Measurements from ENCODE around the gene ERGIC2.

ERGIC2 gene

DNA sequence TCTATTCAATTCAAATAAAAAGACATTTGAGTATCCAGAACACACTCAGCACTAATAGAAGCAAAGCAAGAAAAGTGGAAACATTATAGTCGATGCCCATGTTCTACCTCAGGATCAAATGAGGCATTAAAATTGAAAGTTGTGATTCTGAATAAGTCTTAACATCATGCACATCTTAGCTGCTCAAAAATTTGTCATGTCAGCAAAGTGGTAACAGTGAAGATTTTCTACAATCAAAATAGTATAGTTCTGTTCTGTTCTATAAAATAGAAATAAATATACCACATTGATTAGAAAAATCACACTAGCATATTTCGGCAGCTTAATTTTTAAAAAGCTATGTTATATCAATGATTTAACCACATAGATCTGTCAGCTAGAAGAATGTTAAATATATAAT, 74.7 kb downstream of the ERGIC2 start (continued):
- no peak for TF ChIP-seq PRDM10 (tag by site-specific recombination; IDR thresholded peaks at IDR 0.05)
- no peak for TF ChIP-seq SCRT1 (tag by site-specific recombination; IDR thresholded peaks at IDR 0.05; ENCODE audit: borderline replicate concordance)
- no peak for TF ChIP-seq ZNF18 (tag by site-specific recombination; IDR thresholded peaks at IDR 0.05)
- TF ChIP-seq ZNF324 (tag by site-specific recombination; IDR thresholded peaks at IDR 0.05), result no peak
- no peak for TF ChIP-seq ZNF792 (tag by site-specific recombination; IDR thresholded peaks at IDR 0.05)

GRCh38 chr12:29304388-29304787, 76.6 kb downstream of the ERGIC2 start:
- Histone ChIP-seq H3K36me3 (ENCODE audit: control insufficient read depth in 2 of 2, insufficient read depth in 1 of 2, low read length in 2 of 2) (no peaks in the 10 kb centered on the region), H3K4me3 (ENCODE audit: low read depth, low read length) (no peak overlapping the region), H3K27ac (ENCODE audit: extremely low read depth, low read depth, low read length) (no peak overlapping the region), H3K4me1 (ENCODE audit: control insufficient read depth, insufficient read depth, low read length) (no peaks in the 10 kb centered on the region), H3K9me3 (ENCODE audit: control insufficient read depth, insufficient read depth, low read depth, low read length) (no peaks in the 10 kb centered on the region)
- ChIA-PET POLR2A (no interaction called here), CTCF (no interaction called here)
- TF ChIP-seq SCRT2 (tag by site-specific recombination; IDR thresholded peaks at IDR 0.05), result 0 out of 2 replicates have a peak, but pooled peaks have one; percentile 18
- TF ChIP-seq ZNF521 (tag by site-specific recombination; IDR thresholded peaks at IDR 0.05), result no peak
- TF ChIP-seq ZFHX2 (tag by site-specific recombination; conservative IDR thresholded peaks at IDR 0.05), result no peak

DNA sequence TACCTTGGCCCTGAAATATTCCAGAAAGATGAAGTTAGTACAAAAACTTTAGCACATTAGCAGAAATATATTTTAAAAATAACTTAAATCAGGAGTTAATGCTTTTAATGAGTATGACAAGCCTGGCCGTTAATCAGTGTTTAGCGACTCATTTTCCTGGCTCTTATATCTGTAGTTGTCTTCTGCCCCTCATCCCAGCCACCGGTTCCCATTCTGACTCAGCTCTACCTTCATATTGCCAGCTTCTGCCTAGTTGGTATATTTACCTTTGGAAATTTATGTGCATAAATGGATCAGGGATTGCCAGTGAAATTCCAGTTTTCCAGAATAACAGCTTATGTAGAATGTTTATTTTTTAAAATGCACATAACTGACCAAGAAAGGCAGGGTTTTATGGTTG, 79.9 kb downstream of the ERGIC2 start:
- POLR2A ChIA-PET, result no interaction called here
- CTCF ChIA-PET, result interaction anchor here (0.7 kb wide), 1 partner anchor 85 kb away, joined by 3 read pairs; no protein-coding TSS in a partner anchor
- no peak overlapping the region for H3K27ac ChIP-seq (ENCODE audit: extremely low read depth, low read depth, low read length)

More for the DNA sequence above, 79.9 kb downstream of the ERGIC2 start:
- no peaks in the 10 kb centered on the region for H3K36me3 ChIP-seq (ENCODE audit: control insufficient read depth in 2 of 2, insufficient read depth in 1 of 2, low read length in 2 of 2)
- H3K4me3 ChIP-seq (ENCODE audit: low read depth, low read length), result no peak overlapping the region
- TF ChIP-seq HOXA7 (CRISPR knock-in tag; IDR thresholded peaks at IDR 0.05; ENCODE audit: borderline replicate concordance) (no peak), IKZF3 (tag by site-specific recombination; IDR thresholded peaks at IDR 0.05) (no peak), SCRT1 (tag by site-specific recombination; IDR thresholded peaks at IDR 0.05; ENCODE audit: borderline replicate concordance) (no peak), GLIS2 (tag by site-specific recombination; IDR thresholded peaks at IDR 0.05) (no peak), ZNF404 (tag by site-specific recombination; IDR thresholded peaks at IDR 0.05) (no peak), GLIS1 (tag by site-specific recombination; IDR thresholded peaks at IDR 0.05) (no peak), ZNF768 (tag by site-specific recombination; IDR thresholded peaks at IDR 0.05) (no peak), SCRT2 (tag by site-specific recombination; IDR thresholded peaks at IDR 0.05) (no peak), KLF10 (tag by site-specific recombination; IDR thresholded peaks at IDR 0.05) (no peak)
- TF ChIP-seq, protein P1, sequence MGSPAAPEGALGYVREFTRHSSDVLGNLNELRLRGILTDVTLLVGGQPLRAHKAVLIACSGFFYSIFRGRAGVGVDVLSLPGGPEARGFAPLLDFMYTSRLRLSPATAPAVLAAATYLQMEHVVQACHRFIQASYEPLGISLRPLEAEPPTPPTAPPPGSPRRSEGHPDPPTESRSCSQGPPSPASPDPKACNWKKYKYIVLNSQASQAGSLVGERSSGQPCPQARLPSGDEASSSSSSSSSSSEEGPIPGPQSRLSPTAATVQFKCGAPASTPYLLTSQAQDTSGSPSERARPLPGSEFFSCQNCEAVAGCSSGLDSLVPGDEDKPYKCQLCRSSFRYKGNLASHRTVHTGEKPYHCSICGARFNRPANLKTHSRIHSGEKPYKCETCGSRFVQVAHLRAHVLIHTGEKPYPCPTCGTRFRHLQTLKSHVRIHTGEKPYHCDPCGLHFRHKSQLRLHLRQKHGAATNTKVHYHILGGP (tag by site-specific recombination; IDR thresholded peaks at IDR 0.05), result no peak
- TF ChIP-seq, protein P2, sequence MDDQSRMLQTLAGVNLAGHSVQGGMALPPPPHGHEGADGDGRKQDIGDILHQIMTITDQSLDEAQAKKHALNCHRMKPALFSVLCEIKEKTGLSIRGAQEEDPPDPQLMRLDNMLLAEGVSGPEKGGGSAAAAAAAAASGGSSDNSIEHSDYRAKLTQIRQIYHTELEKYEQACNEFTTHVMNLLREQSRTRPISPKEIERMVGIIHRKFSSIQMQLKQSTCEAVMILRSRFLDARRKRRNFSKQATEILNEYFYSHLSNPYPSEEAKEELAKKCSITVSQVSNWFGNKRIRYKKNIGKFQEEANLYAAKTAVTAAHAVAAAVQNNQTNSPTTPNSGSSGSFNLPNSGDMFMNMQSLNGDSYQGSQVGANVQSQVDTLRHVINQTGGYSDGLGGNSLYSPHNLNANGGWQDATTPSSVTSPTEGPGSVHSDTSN (CRISPR knock-in tag; IDR thresholded peaks at IDR 0.05), result no peak
- H3K9me3 ChIP-seq (ENCODE audit: control insufficient read depth, insufficient read depth, low read depth, low read length), result no peaks in the 10 kb centered on the region
- H3K4me1 ChIP-seq (ENCODE audit: control insufficient read depth, insufficient read depth, low read length), result no peaks in the 10 kb centered on the region
